Keratinocyte (primary cell): Measurements from ENCODE around the gene RPL18. TPM values are rescaled to one million over a fixed set of nuclear protein-coding genes. Genes with fewer than 3 reads are reported as not detected.

ENCODE experiments used
- DNase-seq: peaks from one replicate; pipeline ENCODE4 v3.0.0-alpha.2; 2011; ENCODE audit warnings: low read depth, missing footprints, low spot score
- FAIRE-seq: peaks from 2 replicates; lab custom pipeline; 2011; peaks lifted over from hg19 to GRCh38; lab: Jason Lieb, UNC
- H2AFZ ChIP-seq: 2 replicates; pipeline ENCODE4 v1.6.0; 2012; ENCODE audit warnings: low read length, control low read depth, inconsistent platforms; ENCODE audit not compliant: control insufficient read depth
- H3K27ac ChIP-seq: 2 replicates; pipeline ENCODE4 v1.5.1; 2011; ENCODE audit warnings: low read length; ENCODE audit not compliant: control insufficient read depth, insufficient read depth
- H3K27me3 ChIP-seq: 3 replicates; pipeline ENCODE4 v1.6.0; 2011; ENCODE audit warnings: low read length; ENCODE audit not compliant: control insufficient read depth, insufficient read depth; ENCODE audit errors: extremely low read depth
- H3K36me3 ChIP-seq, 2 experiments: 2 replicates in 1 of 2; 3 replicates in 1 of 2; pipeline ENCODE4 v1.5.1; 2011; ENCODE audit warnings: low read length in 2 of 2, mild to moderate bottlenecking in 1 of 2; ENCODE audit not compliant: control insufficient read depth in 2 of 2, insufficient read depth in 2 of 2; ENCODE audit errors: extremely low read depth in 1 of 2
- H3K4me1 ChIP-seq: 3 replicates; pipeline ENCODE4 v1.5.1; 2011; ENCODE audit warnings: low read length; ENCODE audit not compliant: control insufficient read depth, insufficient read depth; ENCODE audit errors: extremely low read depth
- H3K4me2 ChIP-seq: 3 replicates; pipeline ENCODE4 v1.6.0; 2011; ENCODE audit warnings: low read depth, low read length; ENCODE audit not compliant: control insufficient read depth, insufficient read depth; ENCODE audit errors: extremely low read depth
- H3K4me3 ChIP-seq, 3 experiments: fragments of 200-600 bp in 1 of 3; sonication (generic) in 1 of 3; 2 replicates in 2 of 3; 3 replicates in 1 of 3; pipeline ENCODE4 v1.5.1; 2011 to 2016; ENCODE audit warnings: low read length in 3 of 3, mild to moderate bottlenecking in 3 of 3, control low read depth in 2 of 3, inconsistent platforms in 1 of 3, low read depth in 1 of 3, mixed read lengths in 1 of 3, mixed run types in 1 of 3, moderate library complexity in 1 of 3; ENCODE audit not compliant: control insufficient read depth in 2 of 3, insufficient read depth in 2 of 3; ENCODE audit errors: extremely low read depth in 1 of 3
- H3K79me2 ChIP-seq: 2 replicates; pipeline ENCODE4 v1.6.0; 2012; ENCODE audit warnings: low read length; ENCODE audit not compliant: control insufficient read depth, insufficient read depth
- H3K9ac ChIP-seq: 3 replicates; pipeline ENCODE4 v1.6.0; 2011; ENCODE audit warnings: low read length; ENCODE audit not compliant: control insufficient read depth, insufficient read depth; ENCODE audit errors: extremely low read depth
- H3K9me1 ChIP-seq: 3 replicates; pipeline ENCODE4 v1.6.0; 2011; ENCODE audit warnings: low read length; ENCODE audit not compliant: control insufficient read depth, insufficient read depth; ENCODE audit errors: extremely low read depth
- H3K9me3 ChIP-seq: 2 replicates; pipeline ENCODE4 v1.5.1; 2012; ENCODE audit warnings: low read depth, low read length; ENCODE audit not compliant: control insufficient read depth
- H4K20me1 ChIP-seq: 3 replicates; pipeline ENCODE4 v1.6.0; 2011; ENCODE audit warnings: low read length; ENCODE audit not compliant: control insufficient read depth, insufficient read depth; ENCODE audit errors: extremely low read depth
- EZH2 ChIP-seq: IDR thresholded peaks from one replicate; pipeline ENCODE4 v1.6.1; 2012; ENCODE audit warnings: inconsistent platforms, mild to moderate bottlenecking, low read length, moderate library complexity
- dilution Hi-C: fragments of 300-500 bp; cut with MboI; formaldehyde crosslinking; loops from one replicate; pipeline ENCODE4 v1.7.0; 2020; ENCODE audit warnings: low sequenced_read_pairs; ENCODE audit not compliant: extremely low pct_ligation_motif_present
- polyA plus RNA-seq, 5 experiments: library from polyadenylated mRNA; depleted of rRNA in 3 of 5; stranded (reverse) in 3 of 5; stranded (forward) in 1 of 5; unstranded in 1 of 5; fragments of >200 nt; gene quantifications; 1 replicate in 1 of 5; 2 replicates in 3 of 5; 3 replicates in 1 of 5; pipeline versions ENCODE4 v1.2.1 to v1.2.3, GENCODE V29; 2011 to 2012; ENCODE audit warnings: missing spikeins in 2 of 5, low read depth in 1 of 5, low replicate concordance in 1 of 5
- TF ChIP-seq, protein P1 (sequence below), 3 experiments: IDR thresholded peaks in 1 of 3; conservative IDR thresholded peaks in 1 of 3; optimal IDR thresholded peaks in 1 of 3; 2 replicates in 2 of 3; 3 replicates in 1 of 3; pipeline versions ENCODE3 to v1.5.1; 2011; ENCODE audit warnings: low read length in 3 of 3, mild to moderate bottlenecking in 3 of 3, moderate library complexity in 2 of 3, control low read depth in 1 of 3, inconsistent platforms in 1 of 3; ENCODE audit not compliant: insufficient read depth in 2 of 3; ENCODE audit errors: extremely low read depth in 1 of 3

Gene RPL18
- polyA plus RNA-seq, 1 donor (not counting 4 experiments of a cell fraction or from before 2014, with no cell fraction given), result 1,015 TPM

DNA sequence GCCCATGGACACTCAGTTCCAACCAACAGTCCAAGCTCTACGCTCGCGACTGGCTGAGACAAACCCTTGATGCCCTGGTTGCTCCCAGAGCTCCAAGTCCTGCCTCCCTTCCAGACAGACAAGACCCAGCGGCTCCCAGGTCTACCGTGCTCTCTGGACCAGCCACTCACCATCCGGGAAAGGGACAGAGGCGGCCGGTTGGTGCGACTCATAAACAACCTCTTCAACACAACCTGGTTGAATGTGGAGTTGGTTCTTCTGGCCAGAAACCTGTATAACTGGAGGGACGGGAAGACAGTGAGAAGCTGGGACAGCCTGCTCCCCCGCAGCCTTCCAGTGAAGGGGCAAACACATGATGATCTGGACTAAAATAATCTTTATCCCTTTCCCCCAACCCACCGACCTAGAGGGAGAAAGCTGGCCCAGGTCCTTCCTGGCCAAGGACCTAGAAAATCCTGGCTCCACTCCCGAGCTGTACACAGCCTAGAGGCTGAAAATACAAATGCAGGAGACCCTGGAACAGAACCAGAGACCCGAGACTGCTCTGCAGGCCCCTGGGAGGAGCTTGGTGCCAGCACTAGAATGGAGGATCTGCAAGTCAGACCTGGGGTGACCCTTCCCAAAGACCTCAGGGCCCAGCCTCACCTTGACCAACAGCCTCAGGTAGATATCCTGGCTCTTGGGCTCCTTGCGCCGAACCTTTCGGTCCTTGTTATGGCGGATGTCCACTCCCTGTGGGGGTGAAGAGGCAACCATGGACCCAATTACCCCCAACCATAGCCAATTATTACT lies 1.6 kb downstream of the RPL18 start:
- Histone ChIP-seq H3K36me3 (peaks cover 20 to 37% of the 10 kb centered on the region in 2 experiments), H3K4me2 (peak overlapping the region; percentile 95), H3K27ac (peak overlapping the region; percentile 88), H3K9ac (peak overlapping the region; percentile 98), H3K4me3 (peak overlapping the region; percentile 79 to 91 (median 87)), H3K4me1 (peaks cover 40% of the 10 kb centered on the region), H3K9me3 (no peaks in the 10 kb centered on the region), H4K20me1 (peaks cover 32% of the 10 kb centered on the region), H3K27me3 (no peaks in the 10 kb centered on the region), H3K9me1 (peaks cover 5% of the 10 kb centered on the region), H3K79me2 (peaks cover 39% of the 10 kb centered on the region), H2AFZ (no peak overlapping the region)
- DNase-seq, result no peak
- no peak for TF ChIP-seq EZH2
- TF ChIP-seq, protein P1, sequence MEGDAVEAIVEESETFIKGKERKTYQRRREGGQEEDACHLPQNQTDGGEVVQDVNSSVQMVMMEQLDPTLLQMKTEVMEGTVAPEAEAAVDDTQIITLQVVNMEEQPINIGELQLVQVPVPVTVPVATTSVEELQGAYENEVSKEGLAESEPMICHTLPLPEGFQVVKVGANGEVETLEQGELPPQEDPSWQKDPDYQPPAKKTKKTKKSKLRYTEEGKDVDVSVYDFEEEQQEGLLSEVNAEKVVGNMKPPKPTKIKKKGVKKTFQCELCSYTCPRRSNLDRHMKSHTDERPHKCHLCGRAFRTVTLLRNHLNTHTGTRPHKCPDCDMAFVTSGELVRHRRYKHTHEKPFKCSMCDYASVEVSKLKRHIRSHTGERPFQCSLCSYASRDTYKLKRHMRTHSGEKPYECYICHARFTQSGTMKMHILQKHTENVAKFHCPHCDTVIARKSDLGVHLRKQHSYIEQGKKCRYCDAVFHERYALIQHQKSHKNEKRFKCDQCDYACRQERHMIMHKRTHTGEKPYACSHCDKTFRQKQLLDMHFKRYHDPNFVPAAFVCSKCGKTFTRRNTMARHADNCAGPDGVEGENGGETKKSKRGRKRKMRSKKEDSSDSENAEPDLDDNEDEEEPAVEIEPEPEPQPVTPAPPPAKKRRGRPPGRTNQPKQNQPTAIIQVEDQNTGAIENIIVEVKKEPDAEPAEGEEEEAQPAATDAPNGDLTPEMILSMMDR (optimal IDR thresholded peaks at IDR 0.05 in 1 of 3, IDR thresholded peaks at IDR 0.05 in 1 of 3, conservative IDR thresholded peaks at IDR 0.05 in 1 of 3; ENCODE audit: extremely low read depth in 1 of 3, insufficient read depth in 2 of 3, low read length in 3 of 3), result no peak
- FAIRE-seq, result no peak
- dilution Hi-C loops, result no loop called here

DNA sequence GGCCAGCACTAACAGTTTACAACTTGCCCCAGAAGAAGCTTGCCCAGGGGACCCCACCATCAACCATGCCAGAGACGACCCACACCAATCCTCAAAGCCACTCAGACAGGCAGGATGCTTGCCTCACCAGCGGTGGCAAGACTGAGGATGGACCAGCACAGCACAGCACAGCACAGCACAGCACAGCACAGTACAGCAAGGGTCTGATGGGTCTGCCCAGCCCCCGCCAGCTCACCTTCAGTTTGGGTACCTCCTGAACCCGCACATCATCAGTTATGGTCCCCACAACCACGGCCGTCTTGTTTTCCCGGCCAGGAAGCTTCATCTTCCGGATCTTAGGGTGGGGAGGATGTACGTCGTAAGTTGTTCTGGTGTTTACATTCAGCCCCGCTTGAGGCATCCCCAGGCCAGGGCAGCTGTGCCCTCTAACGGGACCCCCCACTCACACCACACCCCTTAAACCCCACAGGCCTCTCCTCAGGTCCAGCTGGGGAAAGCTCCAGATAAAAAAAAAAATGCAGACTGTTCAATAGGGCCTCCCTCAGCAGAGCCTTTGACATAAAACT lies 2.4 kb downstream of the RPL18 start:
- Histone ChIP-seq H3K4me2 (peak overlapping the region; percentile 95), H4K20me1 (peaks cover 32% of the 10 kb centered on the region), H3K4me1 (peaks cover 40% of the 10 kb centered on the region), H3K27ac (no peak overlapping the region), H2AFZ (no peak overlapping the region), H3K9ac (peak overlapping the region; percentile 98), H3K9me3 (no peaks in the 10 kb centered on the region), H3K79me2 (peaks cover 39% of the 10 kb centered on the region), H3K36me3 (peaks cover 20 to 36% of the 10 kb centered on the region in 2 experiments), H3K4me3 (peak overlapping the region; percentile 79 to 91 (median 87)), H3K9me1 (peaks cover 5% of the 10 kb centered on the region), H3K27me3 (no peaks in the 10 kb centered on the region)
- TF ChIP-seq EZH2, result no peak
- TF ChIP-seq, protein P1 (optimal IDR thresholded peaks at IDR 0.05 in 1 of 3, IDR thresholded peaks at IDR 0.05 in 1 of 3, conservative IDR thresholded peaks at IDR 0.05 in 1 of 3; ENCODE audit: extremely low read depth in 1 of 3, insufficient read depth in 2 of 3, low read length in 3 of 3), result no peak
- DNase-seq, result no peak
- no peak for FAIRE-seq
- dilution Hi-C loops, result no loop called here
